Spleen (tissue), 11 donors: ENCODE results near the gene WNT16. TPM values are rescaled to one million over a fixed set of nuclear protein-coding genes. Genes with fewer than 3 reads are reported as not detected.

Experiments
- DNase-seq: peaks from one replicate; pipeline ENCODE4 v3.0.0-alpha.2; 2020
- H3K27ac ChIP-seq, 8 donors: fragments of 200-600 bp; sonication (generic) in 7 of 8; 1 replicate in 4 of 8; 2 replicates in 4 of 8; pipeline versions ENCODE4 v1.5.0 to v1.8.0; 2016 to 2021; ENCODE audit warnings: inconsistent platforms in 4 of 8, mild to moderate bottlenecking in 4 of 8, moderate library complexity in 1 of 8
- H3K27me3 ChIP-seq, 7 donors: fragments of 200-600 bp; sonication (generic) in 6 of 7; replicated peaks in 1 of 7; 1 replicate in 4 of 7; 2 replicates in 3 of 7; pipeline versions ENCODE4 v1.5.0 to v1.8.0; 2016 to 2021; ENCODE audit warnings: inconsistent platforms in 3 of 7, mild to moderate bottlenecking in 1 of 7
- H3K36me3 ChIP-seq, 6 donors: fragments of 200-600 bp; sonication (generic) in 5 of 6; 1 replicate in 4 of 6; 2 replicates in 2 of 6; pipeline versions ENCODE4 v1.5.0 to v1.8.0; 2016 to 2021; ENCODE audit warnings: inconsistent platforms in 2 of 6
- H3K4me1 ChIP-seq, 6 donors: fragments of 200-600 bp; sonication (generic) in 5 of 6; 1 replicate in 3 of 6; 2 replicates in 3 of 6; pipeline versions ENCODE4 v1.5.0 to v1.8.0; 2016 to 2021; ENCODE audit warnings: inconsistent platforms in 3 of 6
- H3K4me3 ChIP-seq, 8 donors: fragments of 200-600 bp; sonication (generic) in 7 of 8; 1 replicate in 4 of 8; 2 replicates in 4 of 8; pipeline versions ENCODE4 v1.5.0 to v1.8.0; 2016 to 2021; ENCODE audit warnings: inconsistent platforms in 4 of 8, mild to moderate bottlenecking in 4 of 8, moderate library complexity in 2 of 8
- H3K9me3 ChIP-seq, 8 donors: fragments of 200-600 bp; sonication (generic) in 7 of 8; 1 replicate in 4 of 8; 2 replicates in 4 of 8; pipeline versions ENCODE4 v1.5.0 to v1.8.0; 2016 to 2021; ENCODE audit warnings: inconsistent platforms in 4 of 8
- CTCF ChIP-seq, 11 experiments: fragments of 200-600 bp in 7 of 11; fragments of 450-650 bp in 4 of 11; sonication (generic) in 4 of 11; IDR thresholded peaks in 8 of 11; conservative IDR thresholded peaks in 3 of 11; 1 replicate in 7 of 11; 2 replicates in 4 of 11; pipeline versions ENCODE4 v1.4.0 to v1.8.0; 2016 to 2021; ENCODE audit warnings: antibody characterized with exemption in 11 of 11, inconsistent platforms in 4 of 11, mild to moderate bottlenecking in 1 of 11
- POLR2A ChIP-seq, 3 donors: fragments of 450-650 bp; IDR thresholded peaks; one replicate each; pipeline ENCODE4 v1.5.1; 2017; ENCODE audit warnings: antibody characterized with exemption in 3 of 3, mild to moderate bottlenecking in 1 of 3
- POLR2AphosphoS5 ChIP-seq, 3 donors: sonication (generic); formaldehyde crosslinking; IDR thresholded peaks; one replicate each; pipeline ENCODE4 v1.5.1; 2017; ENCODE audit warnings: antibody characterized with exemption in 3 of 3
- WGBS, 5 donors: extraction: QIAGEN DNeasy Blood & Tissue Kit in 3 of 5; methylation state at CpG; one replicate each; pipeline versions ENCODE4 v1.1.5 to v1.1.7; 2013 to 2018; 5-methylcytosine and 5-hydroxymethylcytosine counted together
- intact Hi-C: fragments of 100-400 bp; cut with DNase I; formaldehyde crosslinking; loops from one replicate; pipeline ENCODE4 v1.15.0; 2023; ENCODE audit warnings: low total_unique reads
- polyA plus RNA-seq, 3 donors: library from polyadenylated mRNA; stranded (reverse); fragments of 200-250 nt; gene quantifications; one replicate each; pipeline ENCODE4 v1.2.1, GENCODE V29; 2013
- total RNA-seq, 7 donors: library from RNA; depleted of rRNA in 3 of 7; stranded (reverse); fragments of >200 nt in 3 of 7; fragmentation: NEBNext Ultra II Directional in 4 of 7; extraction: Animal tissue kit (Norgen Biotek cat#: 25700) in 4 of 7; gene quantifications; one replicate each; pipeline versions ENCODE4 v1.1.0 to v1.2.1, GENCODE V29; 2016 to 2021
- donor health status: healthy with polysubstance abuse.
- donor health status: DM: no; HTN: no; CAD: no; lungs with moderate emphysema.
- donor health status: DM: no; HTN: no; CAD: no.
- donor health status: Bipolar disorder and iron deficiency.
- donor health status: healthy.
- donor health status: DM: no; HTN: no; CAD: no.
- donor health status: DM: yes; HTN: yes; CAD: no.

The WNT16 gene
- total and polyA plus RNA-seq, 10 donors = 0.33 to 3.2 (median 0.95) TPM

- no peak overlapping the region for H3K4me3 ChIP-seq
- intact Hi-C loops = no loop called here
- peak overlapping the region in 7 of 8 donors; percentile 52 to 81 (median 76) for H3K27ac ChIP-seq
- H3K4me1 ChIP-seq = peaks cover 5 to 96% (median 59%) of the 10 kb centered on the region in 6 donors
- no peak for TF ChIP-seq POLR2AphosphoS5 (IDR thresholded peaks at IDR 0.05)
- TF ChIP-seq CTCF (IDR thresholded peaks at IDR 0.05 in 8 of 11, conservative IDR thresholded peaks at IDR 0.05 in 3 of 11) = no peak
- no peak for TF ChIP-seq POLR2A (IDR thresholded peaks at IDR 0.05)
- 63 to 80% (median 65%) methylated on average over 2 of the region's 2 CpGs for WGBS, 5 donors
- H3K27me3 ChIP-seq = no peaks in the 10 kb centered on the region
- H3K9me3 ChIP-seq = no peaks in the 10 kb centered on the region
- H3K36me3 ChIP-seq = peaks cover 0 to 43% (median 8%) of the 10 kb centered on the region in 6 donors
- no peak for DNase-seq
These were observed 43.1 kb downstream of the WNT16 start for GRCh38 chr7:121371883-121372282.

GRCh38 chr7:121372376-121373010, 43.7 kb downstream of the WNT16 start:
- no peak for DNase-seq
- peak overlapping the region in 1 of 8 donors; percentile 20 for H3K4me3 ChIP-seq
- intact Hi-C loops = no loop called here
- H3K4me1 ChIP-seq = peaks cover 5 to 96% (median 54%) of the 10 kb centered on the region in 6 donors
- peaks cover 0 to 46% (median 13%) of the 10 kb centered on the region in 6 donors for H3K36me3 ChIP-seq
- 40 to 74% (median 50%) methylated on average over 2 of the region's 2 CpGs for WGBS, 5 donors
- H3K27me3 ChIP-seq = no peaks in the 10 kb centered on the region
- H3K27ac ChIP-seq = peak overlapping the region in 7 of 8 donors; percentile 52 to 81 (median 76)
- no peak for TF ChIP-seq POLR2A (IDR thresholded peaks at IDR 0.05)
- TF ChIP-seq CTCF (IDR thresholded peaks at IDR 0.05 in 8 of 11, conservative IDR thresholded peaks at IDR 0.05 in 3 of 11) = no peak
- TF ChIP-seq POLR2AphosphoS5 (IDR thresholded peaks at IDR 0.05) = no peak
- no peaks in the 10 kb centered on the region for H3K9me3 ChIP-seq

GRCh38 chr7:121373177-121373576, 44.4 kb downstream of the WNT16 start:
- no peak for DNase-seq
- no peak for TF ChIP-seq CTCF (IDR thresholded peaks at IDR 0.05 in 8 of 11, conservative IDR thresholded peaks at IDR 0.05 in 3 of 11)
- Histone ChIP-seq H3K4me1 (peaks cover 5 to 91% (median 53%) of the 10 kb centered on the region in 6 donors), H3K9me3 (no peaks in the 10 kb centered on the region), H3K27ac (peak overlapping the region in 7 of 8 donors; percentile 52 to 81 (median 76)), H3K4me3 (peak overlapping the region in 1 of 8 donors; percentile 20), H3K36me3 (peaks cover 0 to 49% (median 20%) of the 10 kb centered on the region in 6 donors), H3K27me3 (no peaks in the 10 kb centered on the region)
- intact Hi-C loops = no loop called here

GRCh38 chr7:121376979-121377378, 48.2 kb downstream of the WNT16 start:
- WGBS, 5 donors = 76 to 87% (median 80%) methylated on average over 2 of the region's 2 CpGs
- peaks cover 0 to 56% (median 23%) of the 10 kb centered on the region in 6 donors for H3K36me3 ChIP-seq
- intact Hi-C loops = no loop called here

More at GRCh38 chr7:121376979-121377378, 48.2 kb downstream of the WNT16 start:
- H3K4me1 ChIP-seq = peaks cover 8 to 85% (median 34%) of the 10 kb centered on the region in 6 donors
- H3K9me3 ChIP-seq = no peaks in the 10 kb centered on the region
- no peaks in the 10 kb centered on the region for H3K27me3 ChIP-seq
- peak overlapping the region in 5 of 8 donors; percentile 11 to 61 (median 25) for H3K27ac ChIP-seq
- no peak for DNase-seq
- H3K4me3 ChIP-seq = no peak overlapping the region
- TF ChIP-seq POLR2A (IDR thresholded peaks at IDR 0.05) (no peak), CTCF (IDR thresholded peaks at IDR 0.05 in 8 of 11, conservative IDR thresholded peaks at IDR 0.05 in 3 of 11) (peak in 3 of 11 experiments; percentile 11 to 16 (median 14))
